Measurements from ENCODE around the gene DEXI.

DNA sequence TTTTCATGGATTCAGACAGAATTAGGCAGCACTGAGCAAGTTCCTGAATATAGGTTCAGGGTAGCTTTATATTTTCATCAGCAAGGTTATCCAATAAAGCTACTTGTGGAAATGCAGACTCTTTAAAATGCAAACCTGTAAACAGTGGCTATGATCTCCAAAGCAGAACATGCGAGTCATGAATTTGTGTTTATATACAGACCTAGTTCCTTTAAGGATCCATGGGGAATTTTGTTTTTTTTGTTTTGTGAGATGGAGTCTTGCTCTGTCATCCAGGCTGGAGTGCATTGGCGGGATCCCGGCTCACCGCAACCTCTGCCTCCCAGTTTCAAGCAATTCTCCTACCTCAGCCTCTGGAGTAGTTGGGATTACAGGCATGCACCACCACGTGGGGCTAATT, 16.9 kb upstream of the DEXI start:
- no peak for TF ChIP-seq EP300 (IDR thresholded peaks at IDR 0.05)
- TF ChIP-seq, protein P1, sequence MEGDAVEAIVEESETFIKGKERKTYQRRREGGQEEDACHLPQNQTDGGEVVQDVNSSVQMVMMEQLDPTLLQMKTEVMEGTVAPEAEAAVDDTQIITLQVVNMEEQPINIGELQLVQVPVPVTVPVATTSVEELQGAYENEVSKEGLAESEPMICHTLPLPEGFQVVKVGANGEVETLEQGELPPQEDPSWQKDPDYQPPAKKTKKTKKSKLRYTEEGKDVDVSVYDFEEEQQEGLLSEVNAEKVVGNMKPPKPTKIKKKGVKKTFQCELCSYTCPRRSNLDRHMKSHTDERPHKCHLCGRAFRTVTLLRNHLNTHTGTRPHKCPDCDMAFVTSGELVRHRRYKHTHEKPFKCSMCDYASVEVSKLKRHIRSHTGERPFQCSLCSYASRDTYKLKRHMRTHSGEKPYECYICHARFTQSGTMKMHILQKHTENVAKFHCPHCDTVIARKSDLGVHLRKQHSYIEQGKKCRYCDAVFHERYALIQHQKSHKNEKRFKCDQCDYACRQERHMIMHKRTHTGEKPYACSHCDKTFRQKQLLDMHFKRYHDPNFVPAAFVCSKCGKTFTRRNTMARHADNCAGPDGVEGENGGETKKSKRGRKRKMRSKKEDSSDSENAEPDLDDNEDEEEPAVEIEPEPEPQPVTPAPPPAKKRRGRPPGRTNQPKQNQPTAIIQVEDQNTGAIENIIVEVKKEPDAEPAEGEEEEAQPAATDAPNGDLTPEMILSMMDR (IDR thresholded peaks at IDR 0.05), result no peak
